K562 (cell line): Measurements from ENCODE around the gene MED20. TPM values are rescaled to one million over a fixed set of nuclear protein-coding genes. Genes with fewer than 3 reads are reported as not detected.
A peak's percentile ranks its signal among the peaks of the same experiment; 100 is the strongest.

Source experiments
- ATAC-seq: fragments of 200-7000 bp; cut with Tn5 transposase; 3 replicates; pipeline ENCODE4 v1.9.1; 2020; ENCODE audit warnings: moderate library complexity
- BruUV-seq: library from RNA; stranded (reverse); fragments of 400-500 nt; replicated peaks from 2 replicates; lab custom pipeline; 2021; lab: Mats Ljungman, UMichigan
- CTCF ChIA-PET: fragments of 300-600 bp; formaldehyde crosslinking; extraction: SDS; loops from one replicate; lab custom pipeline; 2021; ENCODE audit warnings: low intra/inter-chr PET ratio; lab: Yijun Ruan, JAX
- POLR2A ChIA-PET: fragments of 300-600, 350-650 bp; sonication (Branson Sonifier 250); formaldehyde crosslinking; extraction: SDS; loops from one replicate; lab custom pipeline; 2021; ENCODE audit warnings: antibody characterized with exemption, inconsistent platforms; lab: Yijun Ruan, JAX
- DNase-seq, 4 experiments: peaks; one replicate each; pipeline versions ENCODE4 v3.0.0 to v3.0.0-alpha.2; 2011 to 2018; ENCODE audit warnings: low spot score in 3 of 4, mixed read lengths in 3 of 4; ENCODE audit errors: extremely low read depth in 1 of 4
- FAIRE-seq: peaks from 2 replicates; lab custom pipeline; 2011; peaks lifted over from hg19 to GRCh38; lab: Jason Lieb, UNC
- H2AFZ ChIP-seq: 2 replicates; pipeline ENCODE4 v1.6.0; 2011; ENCODE audit warnings: low read depth, low read length, control low read depth, inconsistent platforms
- H3K27ac ChIP-seq: fragments of 200-600 bp; 3 replicates; pipeline ENCODE4 v1.8.0; 2011; ENCODE audit warnings: low read depth, mild to moderate bottlenecking, control low read depth, inconsistent platforms, low read length, moderate library complexity, mixed read lengths; ENCODE audit errors: extremely low read depth
- H3K27me3 ChIP-seq, 2 experiments: fragments of 300-600 bp in 1 of 2; 2 replicates in 1 of 2; 3 replicates in 1 of 2; pipeline versions ENCODE4 v1.6.0 to v1.8.0; 2011; ENCODE audit warnings: inconsistent platforms in 2 of 2, low read length in 2 of 2, mild to moderate bottlenecking in 1 of 2, mixed read lengths in 1 of 2, moderate library complexity in 1 of 2; ENCODE audit not compliant: control insufficient read depth in 2 of 2, insufficient read depth in 2 of 2
- H3K36me3 ChIP-seq: fragments of 300-600 bp; 3 replicates; pipeline ENCODE4 v1.8.0; 2011; ENCODE audit warnings: mild to moderate bottlenecking, low read length, inconsistent platforms; ENCODE audit not compliant: control insufficient read depth, insufficient read depth
- H3K4me1 ChIP-seq, 2 experiments: fragments of 200-600 bp in 1 of 2; replicated peaks in 1 of 2; 2 replicates in 1 of 2; 3 replicates in 1 of 2; pipeline versions ENCODE4 v1.5.1 to v1.8.0; 2011; ENCODE audit warnings: inconsistent platforms in 2 of 2, low read length in 2 of 2, mild to moderate bottlenecking in 1 of 2, mixed read lengths in 1 of 2, moderate library complexity in 1 of 2; ENCODE audit not compliant: control insufficient read depth in 2 of 2, insufficient read depth in 2 of 2
- H3K4me2 ChIP-seq: 2 replicates; pipeline ENCODE4 v1.6.1; 2011; ENCODE audit warnings: low read length, control low read depth, inconsistent platforms, mixed read lengths; ENCODE audit not compliant: insufficient read depth
- H3K4me3 ChIP-seq: fragments of 200-600 bp; sonication (generic), shearing (Covaris generic); 2 replicates; pipeline ENCODE4 v1.5.1; 2016; ENCODE audit warnings: control low read depth, inconsistent platforms
- H3K79me2 ChIP-seq: fragments of 200-600 bp; 3 replicates; pipeline ENCODE4 v1.8.0; 2011; ENCODE audit warnings: low read length, inconsistent platforms; ENCODE audit not compliant: control insufficient read depth, insufficient read depth
- H3K9ac ChIP-seq, 2 experiments: 2 replicates each; pipeline versions ENCODE4 v1.6.0 to v1.6.1; 2011; ENCODE audit warnings: low read depth in 2 of 2, low read length in 2 of 2, control low read depth in 1 of 2, inconsistent platforms in 1 of 2, mild to moderate bottlenecking in 1 of 2, mixed read lengths in 1 of 2; ENCODE audit not compliant: insufficient read depth in 1 of 2
- H3K9me1 ChIP-seq: one replicate; pipeline ENCODE4 v1.6.0; 2011; ENCODE audit warnings: inconsistent platforms, mild to moderate bottlenecking, low read length, moderate library complexity; ENCODE audit not compliant: control insufficient read depth, insufficient read depth
- H3K9me3 ChIP-seq: replicated peaks from 2 replicates; pipeline ENCODE4 v1.5.1; 2011; ENCODE audit warnings: low read depth, low read length, inconsistent platforms; ENCODE audit not compliant: control insufficient read depth, insufficient read depth
- H4K20me1 ChIP-seq: replicated peaks from 2 replicates; pipeline ENCODE4 v1.6.1; 2011; ENCODE audit warnings: low read length, inconsistent platforms, mixed read lengths; ENCODE audit not compliant: control insufficient read depth, insufficient read depth
- MCM5 ChIP-seq: fragments of 450-650 bp; IDR thresholded peaks from 2 replicates; pipeline ENCODE4 v1.6.1; 2016; ENCODE audit warnings: low read depth
- MECOM ChIP-seq: fragments of 250-450 bp; sonication (Bioruptor Pico); IDR thresholded peaks from 2 replicates; pipeline ENCODE4 v1.8.0; 2022; ENCODE audit warnings: inconsistent platforms
- NFE2L1 ChIP-seq: fragments of 450-650 bp; IDR thresholded peaks from 2 replicates; pipeline ENCODE4 v1.6.1; 2016; ENCODE audit warnings: missing genetic modification characterization, low read depth, mild to moderate bottlenecking, missing compliant biosample characterization, moderate library complexity, borderline replicate concordance
- PRDM10 ChIP-seq: fragments of 450-650 bp; IDR thresholded peaks from 2 replicates; pipeline ENCODE4 v1.6.1; 2018; ENCODE audit not compliant: partially characterized antibody
- PYGO2 ChIP-seq: fragments of 450-650 bp; IDR thresholded peaks from 2 replicates; pipeline ENCODE4 v1.6.1; 2016; ENCODE audit warnings: mild to moderate bottlenecking, missing genetic modification characterization, moderate library complexity, missing compliant biosample characterization
- RBM22 ChIP-seq: fragments of 200-400 bp; formaldehyde crosslinking; IDR thresholded peaks from 2 replicates; pipeline ENCODE4 v1.6.1; 2018; ENCODE audit warnings: low read length, low read depth; ENCODE audit not compliant: poor library complexity, severe bottlenecking
- SMARCE1 ChIP-seq: fragments of 450-650 bp; IDR thresholded peaks from 2 replicates; pipeline ENCODE4 v1.7.1; 2016; ENCODE audit warnings: mild to moderate bottlenecking
- SPI1 ChIP-seq: IDR thresholded peaks from 2 replicates; pipeline ENCODE4 v1.6.1; 2011; ENCODE audit warnings: low read depth, low read length, control low read depth, borderline replicate concordance
- TCF7 ChIP-seq: sonication (generic); IDR thresholded peaks from 2 replicates; pipeline ENCODE4 v1.6.1; 2016; ENCODE audit warnings: antibody characterized with exemption, borderline replicate concordance
- ZNF134 ChIP-seq: fragments of 250-450 bp; sonication (Bioruptor Pico); conservative IDR thresholded peaks from 2 replicates; pipeline ENCODE4 v1.4.0; 2020
- ZNF316 ChIP-seq: fragments of 450-650 bp; IDR thresholded peaks from 2 replicates; pipeline ENCODE4 v1.6.1; 2016
- WGBS: fragments of 100-300 bp; shearing (Covaris generic); methylation state at CpG from one replicate; pipeline ENCODE4 v1.1.6; 2016; ENCODE audit warnings: low coverage, mixed read lengths; ENCODE audit not compliant: insufficient coverage; ENCODE audit errors: missing lambda C conversion rate; 5-methylcytosine and 5-hydroxymethylcytosine counted together
- in situ Hi-C: fragments of 300-500 bp; cut with MboI; formaldehyde crosslinking; loops from 4 replicates; pipeline ENCODE4 v1.15.0; 2018; ENCODE audit warnings: inconsistent platforms, mixed read lengths
- intact Hi-C: fragments of 100-400 bp; cut with micrococcal nuclease; formaldehyde crosslinking; loops from 2 replicates; pipeline ENCODE4 v1.14.2; 2022
- polyA plus RNA-seq, 8 experiments: library from polyadenylated mRNA; depleted of rRNA in 4 of 8; stranded (reverse) in 5 of 8; unstranded in 3 of 8; fragments of >200 nt; fragmentation: Nextera tagmentation in 2 of 8; fragmentation: Illumina TruSeq in 1 of 8; extraction: Ambion mirVana in 2 of 8; extraction: Trizol in 1 of 8; gene quantifications; 2 replicates each; pipeline versions ENCODE4 v1.2.1 to v1.2.3, GENCODE V29; 2011 to 2014; ENCODE audit warnings: inconsistent platforms in 1 of 8, missing spikeins in 1 of 8
- total RNA-seq, 7 experiments: library from RNA; depleted of rRNA in 6 of 7; stranded (reverse); fragments of >200 nt in 6 of 7; fragmentation: Illumina TruSeq in 2 of 7; extraction: Trizol in 2 of 7; gene quantifications; 2 replicates each; pipeline versions ENCODE4 v1.2.1 to v1.2.3, GENCODE V29; 2011 to 2021; ENCODE audit warnings: low replicate concordance in 1 of 7
- TF ChIP-seq, protein P1 (sequence below): sonication (generic); IDR thresholded peaks from 2 replicates; pipeline ENCODE4 v1.6.1; 2016

MED20 gene
- total and polyA plus RNA-seq, 9 of the 15 experiments (the other 6 are each of a cell fraction or from before 2014, with no cell fraction given): 27.3 to 80.9 (median 46.0) TPM

DNA sequence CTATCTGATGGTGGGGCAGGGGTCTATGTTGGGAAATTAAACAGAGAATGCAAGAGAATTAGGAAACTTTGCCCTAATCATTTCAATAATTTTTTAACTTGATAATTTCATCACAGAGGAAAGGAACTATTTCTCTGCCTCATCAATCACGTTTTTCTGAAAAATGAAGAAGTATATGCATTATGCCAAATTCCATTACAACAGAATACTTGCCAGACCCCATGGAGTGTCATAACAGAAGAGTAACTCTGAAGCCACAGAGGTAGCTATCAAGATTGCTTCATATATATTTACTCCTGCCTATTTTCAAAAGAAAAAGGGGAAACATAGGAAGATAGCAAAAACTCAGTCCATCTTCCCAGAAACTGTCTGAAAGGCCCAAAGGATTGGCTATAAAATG is 20.1 kb downstream of the MED20 start:
- POLR2A ChIA-PET: interaction anchor here (0.9 to 1.5 kb wide), 2 partner anchors 15 to 141 kb away, joined by 3 to 4 read pairs; no protein-coding TSS in a partner anchor
- H3K4me2 ChIP-seq: no peak overlapping the region

GRCh38 chr6:41896281-41896680 is 24.7 kb downstream of the MED20 start:
- H2AFZ ChIP-seq: peak overlapping the region; percentile 86
- no peaks in the 10 kb centered on the region for H3K9me3 ChIP-seq
- H4K20me1 ChIP-seq: no peaks in the 10 kb centered on the region; the same call in 1 of the 2 replicates
- H3K4me3 ChIP-seq: peak overlapping the region; percentile 56
- intact Hi-C loops (no loop called here), in situ Hi-C loops (no loop called here)
- no peaks in the 10 kb centered on the region for H3K9me1 ChIP-seq
- WGBS: 22% methylated on average over 3 of the region's 3 CpGs
- ATAC-seq (no peak), DNase-seq (no peak), FAIRE-seq (no peak)
- no TSS peak for BruUV-seq
- H3K4me1 ChIP-seq: peaks cover 8 to 11% of the 10 kb centered on the region in 2 experiments
- peak overlapping the region; percentile 85 for H3K4me2 ChIP-seq
- peaks cover 9% of the 10 kb centered on the region; the same call in 2 of the 3 replicates for H3K79me2 ChIP-seq
- ChIA-PET CTCF (no interaction called here), POLR2A (interaction anchor here (0.7 to 2.2 kb wide), 9 partner anchors 9 to 272 kb away, joined by 3 to 9 read pairs (median 4); partner anchors contain the start of genes BYSL and MED20)
- H3K27me3 ChIP-seq: no peaks in the 10 kb centered on the region
- no peaks in the 10 kb centered on the region for H3K36me3 ChIP-seq
- H3K27ac ChIP-seq: peak overlapping the region; percentile 79
- peak overlapping the region in 1 of 2 experiments; percentile 78; a peak in 2 of 4 replicates for H3K9ac ChIP-seq
- TF ChIP-seq, protein P1, sequence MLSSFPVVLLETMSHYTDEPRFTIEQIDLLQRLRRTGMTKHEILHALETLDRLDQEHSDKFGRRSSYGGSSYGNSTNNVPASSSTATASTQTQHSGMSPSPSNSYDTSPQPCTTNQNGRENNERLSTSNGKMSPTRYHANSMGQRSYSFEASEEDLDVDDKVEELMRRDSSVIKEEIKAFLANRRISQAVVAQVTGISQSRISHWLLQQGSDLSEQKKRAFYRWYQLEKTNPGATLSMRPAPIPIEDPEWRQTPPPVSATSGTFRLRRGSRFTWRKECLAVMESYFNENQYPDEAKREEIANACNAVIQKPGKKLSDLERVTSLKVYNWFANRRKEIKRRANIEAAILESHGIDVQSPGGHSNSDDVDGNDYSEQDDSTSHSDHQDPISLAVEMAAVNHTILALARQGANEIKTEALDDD: peak; percentile 2; the same call in 1 of the 2 replicates
- TF ChIP-seq SMARCE1 (no peak), PRDM10 (peak; percentile 10), SPI1 (peak; percentile 44; the same call in 1 of the 2 replicates), ZNF134 (no peak), TCF7 (no peak), NFE2L1 (tag) (no peak), ZNF316 (peak; percentile 46; the same call in 1 of the 2 replicates), PYGO2 (tag) (no peak), MECOM (CRISPR knock-in tag) (0 out of 2 replicates have a peak, but pooled peaks have one; percentile 23)

More for the DNA sequence above, 20.1 kb downstream of the MED20 start:
- no peak overlapping the region for H3K9ac ChIP-seq
- H3K9me3 ChIP-seq: no peaks in the 10 kb centered on the region
- H3K79me2 ChIP-seq: no peaks in the 10 kb centered on the region
- no peak for ATAC-seq
- intact Hi-C loops (no loop called here), in situ Hi-C loops (loop anchor here (10.0 kb wide), 1 partner anchor 144 kb away; no protein-coding TSS in a partner anchor)
- FAIRE-seq: no peak
- no peaks in the 10 kb centered on the region for H3K9me1 ChIP-seq
- no peak overlapping the region for H2AFZ ChIP-seq
- H3K4me3 ChIP-seq: no peak overlapping the region
- H3K36me3 ChIP-seq: peaks cover 16% of the 10 kb centered on the region
- H3K27ac ChIP-seq: no peak overlapping the region
- no peaks in the 10 kb centered on the region for H4K20me1 ChIP-seq
- H3K27me3 ChIP-seq: no peaks in the 10 kb centered on the region
- no peak for DNase-seq
- H3K4me1 ChIP-seq: peaks cover 0 to 2% of the 10 kb centered on the region in 2 experiments; a peak in 2 of 5 replicates
- WGBS: 0% methylated on average over 1 of the region's 1 CpG
- TF ChIP-seq MCM5 (no peak), RBM22 (no peak)
- CTCF ChIA-PET: interaction anchor here (1.0 to 2.6 kb wide), 2 partner anchors 143 to 144 kb away, joined by 3 to 30 read pairs; no protein-coding TSS in a partner anchor
- BruUV-seq: no TSS peak
